ENCODE results near the gene LMO2. TPM values are rescaled to one million over a fixed set of nuclear protein-coding genes. Genes with fewer than 3 reads are reported as not detected.

The LMO2 gene
- total RNA-seq, 1 experiment from 2014 or later, result 0.33 TPM

- no peak for TF ChIP-seq CTCF (conservative IDR thresholded peaks at IDR 0.05)
- WGBS (ENCODE audit: extremely low coverage, insufficient read length, low lambda C conversion rate), result no CpG with 5 or more reads among the region's 5 CpGs
- H3K4me3 Mint-ChIP-seq, result no peak overlapping the region
These were observed 7.8 kb downstream of the LMO2 start for GRCh38 chr11:33884035-33884434.

More at GRCh38 chr11:33884035-33884434, 7.8 kb downstream of the LMO2 start:
- peaks cover 16% of the 10 kb centered on the region for H3K27me3 Mint-ChIP-seq (ENCODE audit: low read depth)
- Histone ChIP-seq H3K23ac (ENCODE audit: insufficient read length, low read depth, low read length) (no peak overlapping the region), H2BK12ac (ENCODE audit: insufficient read length, low read depth, low read length) (no peak overlapping the region), H3K23me2 (ENCODE audit: insufficient read length, low read depth, low read length, poor library complexity, severe bottlenecking) (no peaks in the 10 kb centered on the region), H3K56ac (ENCODE audit: insufficient read length, low read depth, low read length) (no peak overlapping the region), H3K79me2 (ENCODE audit: insufficient read depth, low read length) (no peaks in the 10 kb centered on the region), H2AFZ (ENCODE audit: low read length) (no peak overlapping the region), H3K4ac (ENCODE audit: low read depth, low read length) (no peak overlapping the region), H3K27ac (ENCODE audit: insufficient read length, low read depth, low read length) (no peak overlapping the region), H4K5ac (ENCODE audit: insufficient read length, low read depth, low read length) (no peak overlapping the region), H3K27me3 (ENCODE audit: insufficient read depth, low read length) (no peaks in the 10 kb centered on the region), H2BK20ac (ENCODE audit: low read depth, low read length, poor library complexity, severe bottlenecking) (no peak overlapping the region), H3K14ac (ENCODE audit: insufficient read depth, low read length) (no peak overlapping the region), H3K18ac (ENCODE audit: insufficient read length, low read depth, low read length) (no peak overlapping the region), H2AK5ac (ENCODE audit: insufficient read length, low read length) (no peak overlapping the region), H3K9me3 (ENCODE audit: control insufficient read depth, low read depth, low read length) (no peaks in the 10 kb centered on the region), H4K91ac (ENCODE audit: insufficient read length, low read depth, low read length) (no peak overlapping the region), H4K20me1 (ENCODE audit: control insufficient read depth, insufficient read depth, insufficient read length) (no peaks in the 10 kb centered on the region), H3K9ac (ENCODE audit: extremely low read depth, insufficient read length, low read length) (no peak overlapping the region), H3K79me1 (ENCODE audit: insufficient read depth, low read depth, low read length, poor library complexity, severe bottlenecking) (no peaks in the 10 kb centered on the region), H4K8ac (replicated peaks; ENCODE audit: insufficient read length, low read depth, low read length) (no peak overlapping the region), H2BK15ac (ENCODE audit: low read depth, low read length) (no peak overlapping the region), H3K4me2 (ENCODE audit: insufficient read depth, insufficient read length, low read length) (no peak overlapping the region), H3T11ph (ENCODE audit: low read length) (no peak overlapping the region), H3K4me1 (ENCODE audit: insufficient read depth, low read length) (no peaks in the 10 kb centered on the region), H2BK5ac (ENCODE audit: insufficient read length, low read length) (no peak overlapping the region), H2BK120ac (ENCODE audit: low read depth, low read length, poor library complexity, severe bottlenecking) (no peak overlapping the region)
- H3K36me3 Mint-ChIP-seq (ENCODE audit: insufficient read depth in 1 of 3, low read depth in 3 of 3), result no peaks in the 10 kb centered on the region
- H3K9me3 Mint-ChIP-seq, result no peaks in the 10 kb centered on the region
- no peak for DNase-seq
- no peak overlapping the region for H3K27ac Mint-ChIP-seq
- H3K4me1 Mint-ChIP-seq, result no peaks in the 10 kb centered on the region

Data from H9 (cell line).